GM20431 (cell line): Measurements from ENCODE around the gene ABCC1.

Experiments
- in situ Hi-C: fragments of 300-500 bp; cut with MseI, MboI; formaldehyde crosslinking; loops from one replicate; pipeline ENCODE4 v1.15.0; 2020; ENCODE audit warnings: low sequenced_read_pairs; ENCODE audit not compliant: unreplicated experiment

The ABCC1 gene

GRCh38 chr16:16120382-16121184 lies 171.2 kb downstream of the ABCC1 start:
- in situ Hi-C loops: loop anchor here (10.0 kb wide), 1 partner anchor 356 kb away; no protein-coding TSS in a partner anchor

GRCh38 chr16:16121185-16121727 lies 171.8 kb downstream of the ABCC1 start:
- in situ Hi-C loops: loop anchor here (10.0 kb wide), 1 partner anchor 356 kb away; no protein-coding TSS in a partner anchor

- in situ Hi-C loops: loop anchor here (10.0 kb wide), 1 partner anchor 357 kb away; no protein-coding TSS in a partner anchor
Observed at GRCh38 chr16:16122264-16122663, 172.8 kb downstream of the ABCC1 start.

- in situ Hi-C loops: loop anchor here (10.0 kb wide), 1 partner anchor 360 kb away; no protein-coding TSS in a partner anchor
Observed at GRCh38 chr16:16124438-16124837, 175.0 kb downstream of the ABCC1 start.

GRCh38 chr16:16124974-16125373 lies 175.6 kb downstream of the ABCC1 start:
- in situ Hi-C loops: loop anchor here (10.0 kb wide), 1 partner anchor 360 kb away; no protein-coding TSS in a partner anchor

GRCh38 chr16:16126896-16127295 lies 177.5 kb downstream of the ABCC1 start:
- in situ Hi-C loops: loop anchor here (10.0 kb wide), 1 partner anchor 362 kb away; no protein-coding TSS in a partner anchor

GRCh38 chr16:16127469-16128116 lies 178.2 kb downstream of the ABCC1 start:
- in situ Hi-C loops: loop anchor here (10.0 kb wide), 1 partner anchor 363 kb away; no protein-coding TSS in a partner anchor

GRCh38 chr16:16131204-16131603 lies 181.8 kb downstream of the ABCC1 start:
- in situ Hi-C loops: no loop called here

- in situ Hi-C loops: no loop called here
Observed at GRCh38 chr16:16131659-16132058, 182.2 kb downstream of the ABCC1 start.

GRCh38 chr16:16133943-16134604 lies 184.7 kb downstream of the ABCC1 start:
- in situ Hi-C loops: no loop called here

GRCh38 chr16:16136588-16136987 lies 187.2 kb downstream of the ABCC1 start:
- in situ Hi-C loops: no loop called here

- in situ Hi-C loops: no loop called here
Observed at GRCh38 chr16:16137110-16137509, 187.7 kb downstream of the ABCC1 start.

GRCh38 chr16:16138034-16138635 lies 188.7 kb downstream of the ABCC1 start:
- in situ Hi-C loops: no loop called here

- in situ Hi-C loops: no loop called here
Observed at GRCh38 chr16:16139061-16139460, 189.6 kb downstream of the ABCC1 start.

GRCh38 chr16:16139806-16140205 lies 190.4 kb downstream of the ABCC1 start:
- in situ Hi-C loops: no loop called here

- in situ Hi-C loops: no loop called here
Observed at GRCh38 chr16:16140537-16140936, 191.1 kb downstream of the ABCC1 start.

GRCh38 chr16:16141141-16141540 lies 191.7 kb downstream of the ABCC1 start:
- in situ Hi-C loops: no loop called here

- in situ Hi-C loops: no loop called here
Observed at GRCh38 chr16:16141784-16142396, 192.5 kb downstream of the ABCC1 start.

GRCh38 chr16:16143038-16143763 lies 193.8 kb downstream of the ABCC1 start:
- in situ Hi-C loops: no loop called here
